SK-N-SH (cell line): Measurements from ENCODE around the gene NUBP1.
"Not testable (repeated sequence)": the region's sequence is repeated elsewhere in the genome, so short reads cannot be mapped to it uniquely, and the experiment has no call there.

Experiments
- JUND ChIP-seq: IDR thresholded peaks from 2 replicates; pipeline ENCODE4 v1.4.0; 2012
- NRF1 ChIP-seq: IDR thresholded peaks from 2 replicates; pipeline ENCODE4 v1.6.1; 2012; ENCODE audit warnings: low read depth, mild to moderate bottlenecking, low read length
- TAF1 ChIP-seq: IDR thresholded peaks from 2 replicates; pipeline ENCODE4 v1.6.1; 2012; ENCODE audit warnings: low read depth, mild to moderate bottlenecking, low read length, moderate library complexity, borderline replicate concordance
- TF ChIP-seq, protein P1 (sequence below): fragments of 200-600 bp; sonication (generic); IDR thresholded peaks from 2 replicates; pipeline ENCODE4 v1.6.1; 2017; ENCODE audit warnings: antibody characterized with exemption, mild to moderate bottlenecking, moderate library complexity

GRCh38 chr16:10776923-10777322, 33.3 kb downstream of the NUBP1 start:
- TF ChIP-seq NRF1, TAF1, JUND: not testable (repeated sequence)
- TF ChIP-seq, protein P1, sequence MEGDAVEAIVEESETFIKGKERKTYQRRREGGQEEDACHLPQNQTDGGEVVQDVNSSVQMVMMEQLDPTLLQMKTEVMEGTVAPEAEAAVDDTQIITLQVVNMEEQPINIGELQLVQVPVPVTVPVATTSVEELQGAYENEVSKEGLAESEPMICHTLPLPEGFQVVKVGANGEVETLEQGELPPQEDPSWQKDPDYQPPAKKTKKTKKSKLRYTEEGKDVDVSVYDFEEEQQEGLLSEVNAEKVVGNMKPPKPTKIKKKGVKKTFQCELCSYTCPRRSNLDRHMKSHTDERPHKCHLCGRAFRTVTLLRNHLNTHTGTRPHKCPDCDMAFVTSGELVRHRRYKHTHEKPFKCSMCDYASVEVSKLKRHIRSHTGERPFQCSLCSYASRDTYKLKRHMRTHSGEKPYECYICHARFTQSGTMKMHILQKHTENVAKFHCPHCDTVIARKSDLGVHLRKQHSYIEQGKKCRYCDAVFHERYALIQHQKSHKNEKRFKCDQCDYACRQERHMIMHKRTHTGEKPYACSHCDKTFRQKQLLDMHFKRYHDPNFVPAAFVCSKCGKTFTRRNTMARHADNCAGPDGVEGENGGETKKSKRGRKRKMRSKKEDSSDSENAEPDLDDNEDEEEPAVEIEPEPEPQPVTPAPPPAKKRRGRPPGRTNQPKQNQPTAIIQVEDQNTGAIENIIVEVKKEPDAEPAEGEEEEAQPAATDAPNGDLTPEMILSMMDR: not testable (repeated sequence)
